HG03432 (cell line): Measurements from ENCODE around the gene GPR15.
"Not testable (repeated sequence)": the region's sequence is repeated elsewhere in the genome, so short reads cannot be mapped to it uniquely, and the experiment has no call there.

Source experiments
- ATAC-seq: cut with Tn5 transposase; IDR thresholded peaks from one replicate; pipeline ENCODE4 v1.9.1; 2021; ENCODE audit warnings: mild to moderate bottlenecking, moderate library complexity; ENCODE audit not compliant: unreplicated experiment

GPR15 gene

GRCh38 chr3:98556164-98557130 is 24.7 kb downstream of the GPR15 start:
- peak; percentile 85 for ATAC-seq

- ATAC-seq, result peak; percentile 19
These were observed 25.7 kb downstream of the GPR15 start for GRCh38 chr3:98557324-98558010.

DNA sequence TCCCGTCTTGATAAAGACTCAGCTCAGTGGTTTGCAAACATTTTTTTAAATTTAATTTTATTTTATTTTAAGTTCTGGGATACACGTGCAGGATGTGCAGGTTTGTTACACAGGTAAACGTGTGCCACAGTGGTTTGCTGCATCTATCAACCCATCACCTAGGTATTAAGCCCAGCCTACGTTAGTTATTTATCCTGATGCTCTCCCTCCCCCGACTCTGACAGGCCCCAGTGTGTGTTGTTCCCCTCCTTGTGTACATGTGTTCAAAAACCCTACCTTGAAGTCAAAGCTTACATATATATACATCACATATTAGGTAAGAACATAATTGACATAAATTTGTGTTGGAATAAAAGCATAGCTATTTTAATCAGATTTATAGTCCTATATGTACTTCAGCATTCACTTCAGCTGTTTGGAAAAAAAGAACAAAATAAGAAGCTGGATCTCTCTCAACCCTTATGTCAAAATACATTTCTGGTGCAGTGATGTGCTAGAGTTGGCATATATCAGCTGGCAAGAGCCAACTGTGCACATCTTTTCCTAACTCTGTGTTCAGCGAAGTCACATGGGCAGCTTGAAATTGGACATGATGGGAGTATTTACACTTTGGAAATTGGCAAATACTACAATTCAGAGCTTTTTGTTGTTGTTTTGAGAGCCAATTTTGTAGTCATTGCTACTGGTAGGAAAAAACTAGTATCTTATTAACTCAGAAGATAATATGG is 26.5 kb downstream of the GPR15 start:
- no peak for ATAC-seq

GRCh38 chr3:98559769-98560168 is 28.0 kb downstream of the GPR15 start:
- not testable (repeated sequence) for ATAC-seq

DNA sequence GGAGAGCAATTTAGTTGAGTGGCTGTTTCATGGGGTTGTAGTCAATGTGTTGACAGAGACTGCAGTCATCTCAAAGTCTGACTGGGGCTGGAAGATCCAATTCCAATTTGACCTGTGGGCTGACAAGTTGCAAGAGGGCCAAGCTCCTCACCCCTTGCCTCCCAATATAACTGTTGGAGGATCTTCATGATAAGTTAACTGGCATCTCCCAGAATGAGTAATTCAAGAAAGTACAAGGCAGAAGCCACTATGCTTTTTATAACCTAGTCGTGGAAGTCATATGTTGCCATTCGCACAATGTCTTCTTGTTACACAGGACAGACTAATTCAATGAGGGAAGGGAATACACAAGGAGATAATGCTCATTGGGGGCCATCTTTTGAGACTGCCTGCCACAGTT is 29.1 kb downstream of the GPR15 start:
- ATAC-seq, result no peak

DNA sequence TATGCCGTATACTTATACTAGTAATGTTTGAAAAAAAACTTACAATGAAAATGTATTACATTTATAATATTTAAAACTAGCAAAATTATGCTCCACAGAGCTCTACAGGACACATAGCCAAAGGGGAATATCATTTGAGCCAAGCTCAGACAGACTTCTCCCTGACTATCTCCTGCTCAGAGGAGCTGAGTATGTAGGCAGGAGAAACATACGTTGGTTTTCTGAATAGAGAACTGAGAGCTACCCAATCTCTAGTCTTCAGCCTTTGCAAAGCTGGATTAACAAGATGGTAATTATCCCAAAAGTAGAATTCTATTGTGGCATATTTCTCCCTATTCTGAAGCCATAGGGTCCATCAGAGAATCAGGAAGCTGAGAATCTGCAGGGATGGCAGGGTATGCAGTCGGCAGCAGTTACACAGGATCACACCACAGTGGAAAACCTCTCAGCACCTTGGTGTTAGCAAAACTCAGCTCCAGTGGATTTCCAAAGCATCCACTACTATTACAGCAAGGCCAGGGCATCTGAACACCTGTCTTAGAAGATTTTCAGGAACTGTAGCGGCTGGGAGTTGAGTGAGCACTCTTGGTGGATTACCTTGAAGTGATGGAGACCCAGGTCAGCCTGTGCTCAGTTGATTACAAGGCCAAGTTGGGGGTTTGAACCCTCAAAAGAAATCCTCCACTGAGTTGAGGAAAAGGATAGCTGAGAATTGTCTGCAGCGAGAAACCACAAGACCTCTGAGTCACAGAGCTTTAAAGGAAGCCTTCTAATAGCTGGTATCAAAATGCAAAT is 30.1 kb downstream of the GPR15 start:
- peak; percentile 13 for ATAC-seq

DNA sequence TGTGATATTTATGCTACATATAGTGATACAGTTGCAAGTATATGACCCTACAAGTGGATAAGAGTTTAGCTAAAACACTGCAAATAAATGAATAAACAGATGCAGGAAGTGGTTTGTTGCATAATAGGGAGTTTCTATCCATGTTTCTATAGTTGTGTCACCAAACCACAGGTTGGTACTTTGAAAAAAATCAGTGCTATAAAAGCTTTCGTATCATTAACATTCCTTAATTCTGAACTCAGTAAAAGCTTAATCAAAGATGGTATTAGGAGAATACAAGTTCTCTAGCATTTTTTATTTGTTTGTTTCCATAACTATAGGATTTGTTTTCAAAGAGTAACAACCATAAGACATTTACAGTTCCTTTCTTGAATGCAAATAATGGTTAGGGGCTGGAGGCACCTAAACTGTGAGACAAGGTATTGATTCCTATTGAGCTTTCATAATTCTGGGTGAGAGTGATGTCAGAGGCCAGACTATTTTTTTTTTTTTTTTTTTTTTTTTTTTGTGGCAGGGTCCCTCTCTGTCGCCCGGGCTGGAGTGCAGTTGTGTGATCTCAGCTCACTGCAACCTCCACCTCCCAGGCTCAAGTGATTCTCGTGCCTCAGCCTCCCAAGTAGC is 32.0 kb downstream of the GPR15 start:
- ATAC-seq, result peak; percentile 61

- ATAC-seq, result peak; percentile 2
These were observed 32.7 kb downstream of the GPR15 start for GRCh38 chr3:98564282-98565005.

DNA sequence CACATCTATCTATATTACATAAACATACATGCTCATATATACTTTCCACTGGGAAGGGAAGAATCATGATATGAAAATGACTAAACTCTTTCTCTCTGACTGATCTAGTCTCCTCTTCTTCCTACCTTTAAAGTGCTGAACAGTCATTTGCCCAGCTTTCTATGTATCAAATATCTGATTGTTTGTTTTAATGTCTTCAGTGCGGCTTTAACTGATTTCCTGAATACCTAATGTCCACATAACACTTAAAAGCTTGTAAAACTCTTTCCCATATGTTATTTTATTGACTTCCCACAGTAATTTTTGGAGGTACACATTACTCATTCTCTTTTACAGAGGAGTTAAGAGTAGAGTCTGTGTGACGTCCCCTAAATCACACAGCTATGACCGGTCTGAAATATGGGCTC is 33.5 kb downstream of the GPR15 start:
- peak; percentile 11 for ATAC-seq

- no peak for ATAC-seq
These were observed 34.1 kb downstream of the GPR15 start for GRCh38 chr3:98565843-98566242.

- ATAC-seq, result peak; percentile 34
These were observed 36.0 kb downstream of the GPR15 start for GRCh38 chr3:98567666-98568270.

GRCh38 chr3:98568402-98568801 is 36.6 kb downstream of the GPR15 start:
- no peak for ATAC-seq

GRCh38 chr3:98573181-98573728 is 41.5 kb downstream of the GPR15 start:
- ATAC-seq, result peak; percentile 73

- ATAC-seq, result peak; percentile 28
These were observed 42.4 kb downstream of the GPR15 start for GRCh38 chr3:98574132-98574531.

DNA sequence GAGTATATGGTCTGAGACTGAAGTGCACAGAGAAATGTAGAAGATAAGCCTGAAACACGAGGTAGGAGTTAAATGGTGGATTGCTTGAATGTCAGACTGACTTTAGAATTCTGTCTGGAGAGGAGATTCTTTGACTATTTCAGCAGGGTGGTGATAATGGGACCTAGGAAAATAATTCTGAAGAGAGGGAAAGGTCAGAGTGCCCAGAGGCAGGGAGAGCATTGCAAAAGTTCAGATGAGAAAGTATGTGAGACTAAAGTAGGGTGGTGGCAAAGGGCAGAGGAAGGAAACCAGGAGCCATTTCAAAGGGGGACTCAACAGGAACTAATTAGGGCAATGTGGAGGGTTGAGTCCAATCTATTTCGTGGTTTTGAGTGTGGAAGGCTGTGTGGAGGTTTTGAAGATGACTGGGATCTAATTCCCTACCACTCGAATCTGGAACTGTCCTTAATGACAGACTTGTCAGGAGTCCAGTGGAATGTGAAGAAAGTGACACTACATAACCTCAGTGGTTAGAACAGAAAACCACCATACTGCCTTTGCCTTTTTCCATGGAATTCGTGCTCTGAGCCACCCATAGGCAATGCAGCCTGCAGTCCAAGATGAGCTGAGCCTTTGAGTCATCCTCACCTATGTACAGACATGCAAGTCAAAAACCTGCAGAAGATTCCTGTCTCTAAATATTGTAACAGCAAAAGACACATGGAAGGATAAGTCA is 45.6 kb downstream of the GPR15 start:
- no peak for ATAC-seq

DNA sequence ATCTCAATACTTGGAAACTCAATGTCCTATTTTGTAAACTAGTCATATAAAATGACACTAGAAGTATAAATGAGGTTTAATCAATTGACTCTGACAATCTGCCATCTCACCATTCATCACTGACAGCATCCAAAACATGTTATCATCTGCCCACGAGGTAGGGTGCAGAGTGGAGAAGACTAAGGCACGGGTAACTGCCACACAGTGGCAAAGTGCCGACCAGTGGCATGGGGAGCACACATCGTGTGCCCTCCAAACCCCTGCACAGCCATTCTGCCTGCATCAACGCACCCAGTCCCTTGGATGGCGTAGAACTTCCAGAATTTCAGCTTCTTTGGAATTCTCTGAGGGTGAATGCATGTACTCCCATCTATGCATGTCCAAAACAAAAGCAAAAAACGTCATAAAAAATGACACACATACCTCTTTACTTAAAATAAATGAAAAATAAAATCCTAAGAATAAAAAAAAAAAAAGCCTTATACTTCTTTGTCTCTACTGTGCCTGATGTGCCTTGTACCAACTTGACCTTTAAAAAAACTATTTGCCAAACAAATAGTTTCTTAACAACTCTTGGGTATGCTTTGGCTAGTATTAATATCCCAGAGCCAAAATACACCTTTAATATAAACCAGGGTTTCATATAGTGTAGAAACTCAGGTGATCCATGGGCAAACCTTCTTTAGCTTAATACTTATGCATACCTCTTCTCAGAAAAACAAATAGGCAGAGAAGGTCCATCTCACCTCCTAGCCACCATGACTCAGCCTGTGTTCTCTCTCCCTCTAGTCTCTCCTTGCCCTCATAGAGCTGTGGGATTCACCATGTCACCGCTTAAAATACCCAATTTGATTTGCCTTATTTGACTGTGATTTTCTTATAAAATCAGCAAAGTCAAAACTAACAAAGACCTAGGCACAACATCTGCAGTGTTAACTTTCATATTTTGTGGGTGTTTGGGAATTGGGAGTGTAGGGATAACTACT is 48.9 kb downstream of the GPR15 start:
- ATAC-seq, result no peak

DNA sequence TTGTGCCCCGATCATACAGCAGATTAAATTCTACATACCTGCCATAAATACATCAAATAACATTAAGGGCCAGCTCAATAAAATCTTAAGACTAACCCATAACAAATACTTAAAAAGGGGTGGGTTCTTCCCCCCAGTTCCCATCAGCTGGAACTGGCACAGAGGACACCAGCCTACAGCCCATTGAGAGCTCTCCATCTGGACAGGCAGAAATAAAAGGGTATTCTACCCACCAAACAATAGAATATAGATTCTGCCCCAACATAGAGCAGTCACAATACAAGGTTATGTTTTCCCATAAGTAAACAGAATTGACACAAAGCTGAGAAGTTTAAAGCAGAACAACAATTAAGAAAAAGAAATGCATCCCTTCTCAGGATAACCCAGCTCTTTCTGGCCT is 49.7 kb downstream of the GPR15 start:
- ATAC-seq, result no peak
